Stimulated activated naive CD8-positive, alpha-beta T cell treated with anti-CD3 and anti-CD28 coated beads, Interleukin-15, Interleukin-2, amounts not matched to agents 100 U/mL and 50 U/mL, for 24 hours (primary cell): ENCODE results near the gene ADCY4.
"Not testable (repeated sequence)": the region's sequence is repeated elsewhere in the genome, so short reads cannot be mapped to it uniquely, and the experiment has no call there.

Experiments used
- ATAC-seq: fragments of 150-1000 bp; cut with Tn5 transposase; one replicate; pipeline ENCODE4 v1.10.0; 2021
- DNase-seq: peaks from one replicate; pipeline ENCODE4 v3.0.0; 2021

Gene ADCY4

DNA sequence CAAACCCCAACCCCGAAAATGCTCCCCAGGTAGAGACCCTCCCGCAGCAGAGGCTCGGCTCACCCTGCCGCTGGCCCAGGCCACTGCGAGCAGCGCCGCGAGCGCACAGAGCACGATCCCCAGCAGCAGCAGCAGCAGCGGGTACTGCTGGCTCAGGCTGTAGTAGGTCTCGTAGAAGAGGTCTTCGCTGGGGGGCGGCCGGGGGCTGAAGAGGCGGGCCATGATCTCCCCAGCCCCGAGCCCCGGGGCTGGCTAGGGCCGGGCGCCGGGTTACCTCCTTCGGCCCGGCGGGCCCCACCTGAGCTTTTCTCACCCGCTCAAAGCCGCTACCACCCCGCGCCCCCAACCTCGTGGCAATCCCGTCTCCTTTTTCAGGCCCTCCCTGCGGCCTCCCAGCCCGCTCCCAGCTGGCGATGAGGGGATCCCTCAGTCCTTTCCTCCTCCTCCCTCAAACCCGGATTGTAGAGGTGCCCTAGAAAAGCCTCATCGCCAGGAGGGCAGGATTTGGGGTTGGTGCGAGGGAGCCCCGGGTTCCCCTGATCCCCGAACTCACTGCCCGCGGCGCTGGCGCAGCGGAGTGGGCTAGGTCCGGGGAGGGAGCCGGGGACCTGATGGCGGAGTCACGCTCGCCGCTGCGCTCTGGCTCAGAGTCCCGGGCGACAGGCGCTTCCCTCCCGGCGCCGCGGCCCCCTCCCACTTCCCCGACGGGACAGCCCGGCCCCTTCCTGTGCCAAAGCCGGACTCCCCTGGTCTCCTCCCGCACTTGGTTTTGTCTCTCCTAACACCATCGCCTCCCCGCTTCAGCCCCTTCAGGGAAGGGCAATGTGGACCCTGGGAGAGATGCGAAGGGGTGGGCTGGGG is at the start of gene ADCY4:
Gene ADCY4 (minus strand): TSS at position 641 of the 861 bp plus-strand sequence. CDS start 419 bp downstream, at position 222.
- ATAC-seq, result no peak
- DNase-seq, result peak; percentile 28

DNA sequence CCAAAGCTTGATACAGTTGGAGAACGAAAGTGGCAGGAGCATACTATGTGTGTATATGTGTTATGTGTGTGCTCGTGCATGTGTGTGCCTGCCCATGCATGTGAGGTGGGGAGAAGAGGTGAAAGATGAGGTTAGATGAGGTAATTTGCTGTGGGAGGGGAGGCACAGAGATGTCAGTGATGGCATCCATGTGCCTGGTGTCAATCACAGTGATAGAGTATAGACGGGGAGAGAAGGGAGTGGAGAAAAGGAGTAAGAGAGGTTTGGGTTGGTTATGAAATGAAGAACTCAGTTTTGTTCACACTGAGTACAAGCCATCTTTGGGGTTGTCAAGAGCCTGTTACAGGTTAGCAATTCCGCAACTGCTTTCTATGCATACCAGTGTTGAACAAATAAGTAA is 49.3 kb upstream of the ADCY4 start:
- DNase-seq, result no peak
- ATAC-seq, result no peak

DNA sequence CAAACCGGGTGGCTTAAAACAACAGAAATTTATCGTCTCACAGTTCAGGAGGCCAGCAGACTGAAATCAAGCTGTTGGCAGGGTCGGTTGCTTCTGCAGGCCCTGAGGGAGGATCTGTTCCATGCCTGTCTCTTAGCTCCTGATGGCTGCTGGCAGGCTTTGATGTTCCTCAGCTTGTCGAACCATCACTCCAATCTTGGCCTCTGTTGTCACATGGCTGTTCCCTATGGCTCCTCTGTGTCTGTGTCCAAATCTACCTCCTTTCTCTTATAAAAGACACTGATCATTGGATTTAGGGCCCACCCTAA is 47.1 kb upstream of the ADCY4 start:
- DNase-seq, result no peak

DNA sequence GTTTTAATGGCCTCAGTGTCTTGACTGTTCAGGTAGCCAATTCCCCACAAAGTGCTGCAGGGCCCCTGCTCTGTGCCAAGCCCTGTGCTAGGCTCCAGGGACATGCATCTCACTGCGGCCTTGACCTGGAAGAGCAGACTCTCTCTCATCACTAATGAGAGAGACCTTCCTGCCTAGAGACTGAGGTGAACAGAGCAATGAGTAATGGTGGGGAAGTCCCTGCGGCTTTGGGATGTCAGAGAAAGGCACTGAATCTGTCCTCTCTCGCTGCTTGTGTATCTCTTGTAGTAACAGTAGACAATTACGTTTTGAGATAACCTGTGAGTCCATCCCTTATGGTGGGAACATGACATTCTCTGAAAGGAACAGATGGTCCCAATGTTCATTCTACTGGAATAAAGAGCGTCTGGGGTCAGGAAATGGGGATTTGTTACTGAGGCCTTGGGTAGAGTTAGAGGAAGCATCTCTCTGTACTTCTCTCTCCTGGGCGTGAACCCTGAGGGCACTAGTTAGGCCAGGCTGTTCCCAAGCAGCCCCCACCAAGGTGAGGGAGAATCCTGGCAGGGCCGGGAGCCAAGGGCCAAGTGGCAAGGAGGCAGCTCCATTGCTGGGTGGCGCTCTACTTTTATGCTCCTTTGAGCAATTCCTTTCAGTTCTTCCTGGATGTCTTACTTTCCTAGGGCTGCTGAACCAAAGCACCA is 46.6 kb upstream of the ADCY4 start:
- ATAC-seq, result peak; percentile 77
- peak; percentile 17 for DNase-seq

More for the DNA sequence above, 47.1 kb upstream of the ADCY4 start:
- ATAC-seq, result no peak

DNA sequence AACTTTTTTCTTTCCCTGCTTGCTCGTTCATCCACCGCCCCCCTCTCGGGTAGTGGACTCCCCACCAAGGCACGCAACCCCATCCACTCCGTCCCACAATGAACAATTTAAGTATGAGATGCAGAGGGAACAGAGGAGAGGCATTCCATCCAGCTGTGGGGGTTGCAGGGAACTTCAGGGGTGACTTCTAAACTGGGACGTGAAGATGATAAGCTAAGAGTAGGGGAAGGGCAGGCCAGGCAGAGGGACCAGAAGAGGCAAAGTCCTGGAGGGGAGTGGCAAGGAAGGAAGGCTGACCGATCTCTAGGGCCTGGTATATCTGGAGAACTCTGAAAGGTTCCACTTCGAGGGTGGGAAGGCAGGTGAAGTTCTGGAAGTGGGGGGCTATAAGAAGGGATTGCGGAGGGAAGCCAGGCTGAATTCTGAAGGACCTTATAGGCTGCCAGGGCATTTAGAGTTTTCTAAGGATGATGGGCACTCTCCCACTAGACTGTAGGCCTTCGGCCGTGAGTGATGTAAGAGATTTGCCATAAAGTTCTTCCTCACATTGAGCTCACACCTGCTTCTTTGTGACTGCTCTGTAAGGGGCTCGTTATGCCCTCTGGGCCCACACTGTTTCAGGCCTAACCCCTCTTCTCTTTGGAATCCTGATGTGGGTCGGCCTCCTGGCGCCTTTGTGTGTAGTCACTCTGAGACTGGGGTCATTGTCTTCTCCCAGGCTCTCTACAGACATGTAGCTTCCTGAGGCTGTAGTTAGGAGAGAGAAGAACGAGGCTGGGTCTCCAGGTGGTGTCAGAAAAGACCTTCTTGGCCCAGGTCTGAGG is 45.2 kb upstream of the ADCY4 start:
- no peak for ATAC-seq
- no peak for DNase-seq

DNA sequence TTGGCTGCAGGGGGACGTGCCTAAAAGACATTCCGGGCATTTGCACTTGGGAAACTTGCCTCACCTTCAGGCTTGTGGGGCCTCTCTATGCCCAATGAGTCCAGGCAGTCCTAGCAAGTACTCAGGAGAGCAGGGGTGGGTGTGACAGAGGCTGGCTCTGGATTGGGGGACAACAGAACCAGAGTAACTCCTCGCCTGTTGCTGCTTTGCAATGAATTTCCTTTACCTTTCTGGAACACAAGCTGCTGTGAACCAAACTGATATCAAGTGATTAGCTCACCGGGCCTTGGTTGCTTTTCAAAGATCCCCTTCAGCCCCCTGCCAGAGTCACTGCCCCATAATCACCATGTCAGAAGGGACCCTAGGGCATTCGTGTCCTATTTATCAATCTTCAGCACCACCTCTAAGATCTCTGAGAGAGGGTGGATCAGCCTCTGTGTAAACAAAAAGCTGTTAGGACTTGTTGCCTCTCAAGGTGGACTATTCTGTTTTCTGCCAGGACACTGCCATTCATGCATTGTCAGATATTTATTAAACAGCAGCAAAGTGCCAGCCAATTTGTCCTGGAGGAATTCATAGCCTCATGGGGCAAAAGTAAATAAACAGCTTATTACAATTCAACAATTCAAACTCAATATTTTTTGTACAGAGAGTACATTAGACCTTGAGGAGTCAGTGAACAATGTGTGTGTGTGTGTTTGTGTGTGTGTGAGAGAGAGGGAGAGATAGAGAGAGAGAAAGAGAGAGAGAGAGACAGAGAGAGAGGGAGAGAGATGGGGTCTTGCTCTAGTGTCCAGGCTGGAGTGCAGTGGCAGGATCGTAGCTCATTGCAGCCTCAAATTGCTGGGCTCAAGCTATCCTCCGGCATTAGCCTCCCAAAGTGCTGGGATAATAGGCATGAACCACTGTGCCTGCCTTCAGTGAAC is 44.4 kb upstream of the ADCY4 start:
- ATAC-seq (no peak), DNase-seq (no peak)

DNA sequence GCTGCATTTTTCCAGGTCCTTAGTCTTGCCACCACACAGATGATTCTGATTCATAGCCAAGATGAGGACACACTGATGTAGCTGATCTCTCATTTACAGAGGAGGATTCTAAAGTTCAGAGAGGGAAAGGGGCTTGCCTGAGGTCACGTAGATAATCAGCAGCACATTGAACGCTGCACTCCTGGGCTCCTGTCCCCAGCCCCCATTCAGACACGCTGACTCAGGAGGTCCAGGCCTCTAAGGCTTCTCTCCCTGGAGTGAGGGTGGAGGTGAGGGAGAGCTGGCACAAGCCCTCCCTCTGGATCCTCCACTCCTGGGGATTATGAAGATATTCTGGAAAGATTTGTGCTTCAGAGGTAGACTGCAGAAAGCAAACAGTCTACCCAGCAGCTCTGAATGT is 43.5 kb upstream of the ADCY4 start:
- ATAC-seq, result no peak
- no peak for DNase-seq

DNA sequence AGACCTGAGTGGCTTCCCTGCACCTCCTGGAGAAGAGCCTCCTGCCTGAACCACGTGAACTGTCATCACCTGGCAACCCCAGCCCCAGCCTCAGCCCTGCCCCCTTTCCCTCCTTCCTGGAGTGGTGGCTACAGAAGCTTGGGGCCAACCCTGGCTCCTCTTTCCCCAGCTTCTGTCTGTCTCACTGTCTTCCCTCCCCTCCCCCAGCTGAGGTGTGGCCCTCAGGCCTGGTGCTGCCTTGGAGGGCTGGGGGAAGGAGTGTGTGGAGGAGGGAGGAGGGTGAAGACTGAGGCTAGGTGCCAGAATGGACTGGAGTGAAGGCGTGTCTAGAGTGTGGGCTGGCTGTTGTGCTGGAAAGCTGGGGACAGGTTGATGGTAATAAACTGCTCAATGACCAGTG is 42.8 kb upstream of the ADCY4 start:
- no peak for ATAC-seq

DNA sequence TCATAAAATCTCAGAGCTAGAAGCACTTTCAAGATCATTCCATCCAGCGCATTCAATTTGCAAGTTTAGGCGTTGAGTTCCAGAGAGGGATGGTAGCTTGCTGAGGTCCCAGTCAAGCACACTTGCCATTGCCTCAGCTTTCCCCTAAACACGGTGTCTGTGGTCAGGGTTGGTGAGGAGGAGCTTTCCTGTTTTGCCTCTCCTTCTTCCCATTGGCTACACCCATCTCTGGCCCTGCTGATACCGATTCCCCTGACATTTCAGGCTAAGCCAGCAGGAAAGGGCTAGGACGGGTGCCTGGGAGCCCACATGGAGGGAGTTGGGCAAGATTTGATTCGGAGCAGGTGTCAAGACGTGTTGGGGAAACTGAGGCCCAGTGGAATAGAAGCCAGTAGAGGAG is 42.3 kb upstream of the ADCY4 start:
- ATAC-seq (no peak), DNase-seq (no peak)

More for the DNA sequence above, 42.8 kb upstream of the ADCY4 start:
- no peak for DNase-seq

DNA sequence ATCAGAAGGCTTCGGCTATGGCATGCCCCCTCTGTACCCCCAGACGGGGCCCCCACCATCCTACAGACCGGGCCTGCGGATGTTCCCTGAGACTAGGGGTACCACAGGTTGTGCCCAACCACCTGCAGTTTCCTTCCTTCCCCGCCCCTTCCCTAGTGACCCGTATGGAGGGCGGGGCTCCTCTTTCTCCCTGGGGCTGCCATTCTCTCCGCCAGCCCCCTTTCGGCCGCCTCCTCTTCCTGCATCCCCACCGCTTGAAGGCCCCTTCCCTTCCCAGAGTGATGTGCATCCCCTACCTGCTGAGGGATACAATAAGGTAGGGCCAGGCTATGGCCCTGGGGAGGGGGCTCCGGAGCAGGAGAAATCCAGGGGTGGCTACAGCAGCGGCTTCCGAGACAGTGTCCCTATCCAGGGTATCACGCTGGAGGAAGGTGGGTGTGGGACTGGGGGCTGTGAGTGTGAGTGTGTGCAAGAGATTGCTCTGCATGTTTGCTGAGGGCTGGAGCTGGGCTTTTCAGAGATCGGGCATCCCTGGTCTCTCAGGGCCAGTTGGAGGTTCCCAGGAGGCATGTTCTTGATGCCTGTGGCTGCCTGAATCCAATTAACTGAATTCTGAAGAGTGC is 41.7 kb upstream of the ADCY4 start:
- ATAC-seq, result no peak
- DNase-seq, result no peak

DNA sequence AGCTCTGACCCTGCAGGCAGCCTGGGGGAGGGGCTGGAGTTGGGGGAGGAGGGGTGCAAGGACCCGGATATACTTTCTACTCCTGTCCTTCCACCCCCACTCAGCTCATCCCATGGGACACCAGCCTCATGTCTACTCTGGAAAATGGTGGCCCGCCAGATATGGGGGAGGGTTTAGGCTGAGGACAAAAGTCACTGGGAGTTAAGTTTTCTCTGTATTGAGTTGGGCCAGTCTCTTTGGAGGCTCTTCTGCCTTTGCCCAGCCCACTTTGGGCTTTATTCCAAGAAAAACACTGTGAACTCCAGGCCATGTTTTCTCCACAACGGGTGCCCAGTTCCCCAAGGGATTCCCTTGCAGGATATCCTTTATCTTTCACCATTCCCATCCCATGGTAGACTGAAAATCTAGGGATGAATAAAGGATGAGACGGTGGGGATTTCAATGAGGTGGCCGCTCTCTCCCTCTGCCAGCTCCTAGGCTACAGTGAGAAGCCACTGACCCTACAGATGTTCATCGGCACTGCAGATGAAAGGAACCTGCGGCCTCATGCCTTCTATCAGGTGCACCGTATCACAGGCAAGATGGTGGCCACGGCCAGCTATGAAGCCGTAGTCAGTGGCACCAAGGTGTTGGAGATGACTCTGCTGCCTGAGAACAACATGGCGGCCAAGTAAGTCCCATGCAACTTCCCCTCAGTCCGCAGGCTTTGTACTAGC is 38.0 kb upstream of the ADCY4 start:
- no peak for DNase-seq
- ATAC-seq, result no peak

DNA sequence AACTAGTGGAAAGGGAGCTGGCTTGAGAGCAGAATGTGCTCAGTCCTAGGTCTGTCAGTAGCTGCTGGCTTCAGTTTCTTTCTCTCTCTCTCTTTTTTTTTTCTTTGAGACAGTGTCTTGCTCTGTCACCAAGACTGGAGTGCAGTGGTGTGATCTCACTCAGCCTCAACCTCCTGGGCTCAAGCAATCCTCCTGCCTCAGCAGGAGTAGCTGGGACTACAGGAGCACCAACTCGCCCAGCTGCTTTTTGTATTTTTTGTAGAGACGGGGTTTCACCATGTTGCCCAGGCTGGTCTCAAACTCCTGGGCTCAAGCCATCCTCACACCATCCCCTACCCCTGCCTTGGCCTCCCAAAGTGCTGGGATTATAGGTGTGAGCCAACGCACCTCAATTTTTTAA is 36.7 kb upstream of the ADCY4 start:
- not testable (repeated sequence) for DNase-seq, ATAC-seq

DNA sequence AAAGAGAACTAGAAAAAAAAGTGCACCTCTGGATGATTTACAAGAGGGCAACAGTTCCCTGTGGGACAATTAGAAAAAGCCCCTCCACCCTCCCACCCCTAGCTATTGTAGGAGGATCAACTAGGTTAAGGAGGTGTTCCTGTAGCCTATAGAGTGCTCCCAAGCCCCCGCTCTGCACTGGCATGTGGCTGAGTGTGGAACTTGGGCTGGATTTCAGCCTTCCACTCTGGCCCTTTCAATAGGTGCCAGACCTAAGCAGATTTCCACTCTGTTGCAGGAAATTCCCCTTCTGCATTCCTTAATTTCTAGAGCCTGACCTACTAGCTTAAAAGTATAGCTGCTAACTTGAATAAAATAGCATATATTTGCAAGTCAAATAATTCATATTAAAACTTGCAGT is 35.9 kb upstream of the ADCY4 start:
- ATAC-seq (no peak), DNase-seq (no peak)

DNA sequence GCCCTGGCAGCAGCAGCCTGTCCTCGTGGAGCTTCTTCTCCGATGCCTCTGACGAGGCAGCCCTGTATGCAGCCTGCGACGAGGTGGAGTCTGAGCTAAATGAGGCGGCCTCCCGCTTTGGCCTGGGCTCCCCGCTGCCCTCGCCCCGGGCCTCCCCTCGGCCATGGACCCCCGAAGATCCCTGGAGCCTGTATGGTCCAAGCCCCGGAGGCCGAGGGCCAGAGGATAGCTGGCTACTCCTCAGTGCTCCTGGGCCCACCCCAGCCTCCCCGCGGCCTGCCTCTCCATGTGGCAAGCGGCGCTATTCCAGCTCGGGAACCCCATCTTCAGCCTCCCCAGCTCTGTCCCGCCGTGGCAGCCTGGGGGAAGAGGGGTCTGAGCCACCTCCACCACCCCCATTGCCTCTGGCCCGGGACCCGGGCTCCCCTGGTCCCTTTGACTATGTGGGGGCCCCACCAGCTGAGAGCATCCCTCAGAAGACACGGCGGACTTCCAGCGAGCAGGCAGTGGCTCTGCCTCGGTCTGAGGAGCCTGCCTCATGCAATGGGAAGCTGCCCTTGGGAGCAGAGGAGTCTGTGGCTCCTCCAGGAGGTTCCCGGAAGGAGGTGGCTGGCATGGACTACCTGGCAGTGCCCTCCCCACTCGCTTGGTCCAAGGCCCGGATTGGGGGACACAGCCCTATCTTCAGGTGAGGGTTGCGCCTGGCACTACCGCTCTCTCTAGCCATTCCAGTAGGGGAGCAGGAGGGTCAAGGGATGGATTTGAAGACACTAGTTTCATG is 35.2 kb upstream of the ADCY4 start:
- ATAC-seq, result no peak

DNA sequence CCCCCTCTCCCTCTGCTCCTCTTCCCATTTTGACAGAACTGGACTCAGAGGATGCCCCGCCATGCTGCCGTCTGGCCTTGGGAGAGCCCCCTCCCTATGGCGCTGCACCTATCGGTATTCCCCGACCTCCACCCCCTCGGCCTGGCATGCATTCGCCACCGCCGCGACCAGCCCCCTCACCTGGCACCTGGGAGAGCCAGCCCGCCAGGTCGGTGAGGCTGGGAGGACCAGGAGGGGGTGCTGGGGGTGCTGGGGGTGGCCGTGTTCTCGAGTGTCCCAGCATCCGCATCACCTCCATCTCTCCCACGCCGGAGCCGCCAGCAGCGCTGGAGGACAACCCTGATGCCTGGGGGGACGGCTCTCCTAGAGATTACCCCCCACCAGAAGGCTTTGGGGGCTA is 34.6 kb upstream of the ADCY4 start:
- DNase-seq (no peak), ATAC-seq (no peak)

More for the DNA sequence above, 35.2 kb upstream of the ADCY4 start:
- no peak for DNase-seq

DNA sequence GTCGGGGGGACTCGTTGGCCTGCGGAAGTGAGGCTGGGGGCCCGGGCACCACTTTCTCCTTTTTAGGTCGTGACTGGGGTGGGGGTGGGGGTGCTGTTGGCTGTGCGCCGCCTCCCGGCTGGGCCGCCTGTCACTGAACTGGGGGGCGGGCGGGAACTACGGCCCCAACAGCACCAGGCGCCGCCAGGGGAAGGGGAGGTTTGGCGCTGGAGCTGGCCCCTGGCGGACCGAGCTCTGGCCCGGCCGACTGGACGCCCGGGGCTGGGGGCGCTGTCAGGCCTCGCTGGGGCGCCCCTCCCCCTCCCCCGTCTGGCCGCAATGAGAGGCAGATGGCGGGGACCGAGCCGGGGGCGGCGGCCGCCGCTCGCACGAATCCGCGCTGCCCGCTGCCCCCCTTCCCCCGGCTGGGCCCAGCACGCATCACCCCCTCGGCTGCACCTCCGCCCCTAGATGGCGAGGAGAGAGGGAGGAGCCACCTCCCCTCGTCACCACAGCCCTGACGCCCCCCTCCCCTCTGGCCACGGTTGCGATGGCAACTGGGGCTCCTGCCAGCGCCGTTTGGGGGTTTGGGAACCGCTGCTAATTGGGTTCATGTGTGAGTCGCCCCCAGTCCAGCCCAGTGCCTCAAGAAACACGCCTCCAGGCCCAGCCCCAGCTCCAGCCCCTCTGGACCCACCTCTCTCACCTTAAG is 33.8 kb upstream of the ADCY4 start:
- ATAC-seq, result no peak
- DNase-seq, result peak; percentile 42

DNA sequence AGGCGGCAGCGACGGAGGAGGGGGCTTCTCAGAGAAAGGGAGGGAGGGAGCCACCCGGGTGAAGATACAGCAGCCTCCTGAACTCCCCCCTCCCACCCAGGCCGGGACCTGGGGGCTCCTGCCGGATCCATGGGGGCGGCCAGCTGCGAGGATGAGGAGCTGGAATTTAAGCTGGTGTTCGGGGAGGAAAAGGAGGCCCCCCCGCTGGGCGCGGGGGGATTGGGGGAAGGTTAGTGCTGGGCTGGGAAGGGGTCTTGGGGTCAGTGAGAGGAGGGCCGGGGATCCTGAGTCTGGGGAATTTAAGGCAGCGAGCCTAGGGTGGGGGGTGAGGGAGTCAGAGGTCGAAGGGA is 33.3 kb upstream of the ADCY4 start:
- no peak for ATAC-seq
- no peak for DNase-seq

DNA sequence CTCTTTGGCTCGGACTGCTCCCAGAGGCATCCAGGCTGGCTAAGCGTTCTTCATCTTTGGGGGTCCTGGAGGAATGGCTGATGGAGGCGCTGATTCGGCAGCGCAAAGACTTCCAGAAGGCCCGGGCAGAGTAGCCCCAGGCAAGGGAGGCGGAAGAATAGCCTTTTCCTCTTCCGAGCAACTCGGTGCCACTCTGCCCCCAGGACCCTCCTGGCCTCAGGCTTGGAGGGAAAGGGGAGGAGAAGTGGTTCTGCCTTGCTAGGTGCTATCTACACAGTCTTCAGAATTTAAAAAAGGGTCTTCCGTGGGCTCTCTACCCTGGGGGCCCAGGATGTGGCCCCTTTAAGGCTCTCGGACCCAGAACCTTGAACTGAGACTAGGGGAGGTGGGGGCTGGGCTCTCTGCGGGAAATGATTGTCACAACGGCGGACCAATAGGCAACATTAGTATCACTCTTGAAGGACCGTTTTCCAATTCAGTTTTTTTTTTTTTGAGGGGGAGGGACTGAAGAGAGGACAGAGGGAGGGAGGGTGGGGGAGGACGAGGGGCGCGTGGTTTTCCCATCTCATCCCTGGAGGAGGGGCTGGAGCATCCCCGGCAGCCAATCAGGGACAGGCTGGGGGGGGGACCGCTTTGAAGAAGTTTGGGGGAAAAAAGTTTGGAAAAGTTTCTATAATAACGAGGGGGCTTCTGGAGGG is 32.8 kb upstream of the ADCY4 start, which contains the start of gene NFATC4:
Gene NFATC4 (plus strand): TSS at position 671 of the 698 bp plus-strand sequence. CDS start 157 bp downstream, outside the sequence.
- no peak for ATAC-seq
- peak; percentile 50 for DNase-seq
